Fibroblast of skin of right quadriceps (primary cell): ENCODE data around the gene SRP68.
"Not testable (repeated sequence)": the region's sequence is repeated elsewhere in the genome, so short reads cannot be mapped to it uniquely, and the experiment has no call there.

Experiments used
- DNase-seq: peaks from one replicate; pipeline ENCODE4 v3.0.0-alpha.2; 2013

SRP68 gene

GRCh38 chr17:76089680-76090516 lies 17.6 kb upstream of the SRP68 start:
- no peak for DNase-seq

- DNase-seq, result no peak
Observed at GRCh38 chr17:76088868-76089576, 16.7 kb upstream of the SRP68 start.

- no peak for DNase-seq
Observed at GRCh38 chr17:76088041-76088867, 15.9 kb upstream of the SRP68 start.

GRCh38 chr17:76087531-76087930 lies 15.2 kb upstream of the SRP68 start:
- no peak for DNase-seq

GRCh38 chr17:76086384-76086783 lies 14.1 kb upstream of the SRP68 start:
- DNase-seq, result no peak

GRCh38 chr17:76085731-76086366 lies 13.5 kb upstream of the SRP68 start:
- no peak for DNase-seq

- DNase-seq, result no peak
Observed at GRCh38 chr17:76085066-76085730, 12.9 kb upstream of the SRP68 start.

GRCh38 chr17:76083536-76084182 lies 11.3 kb upstream of the SRP68 start:
- DNase-seq, result no peak

- DNase-seq, result no peak
Observed at GRCh38 chr17:76082326-76083251, 10.3 kb upstream of the SRP68 start.

GRCh38 chr17:76081295-76082210 lies 9.2 kb upstream of the SRP68 start:
- no peak for DNase-seq

- DNase-seq, result no peak
Observed at GRCh38 chr17:76080768-76081287, 8.5 kb upstream of the SRP68 start.

- no peak for DNase-seq
Observed at GRCh38 chr17:76079956-76080767, 7.8 kb upstream of the SRP68 start.

- no peak for DNase-seq
Observed at GRCh38 chr17:76079535-76079955, 7.2 kb upstream of the SRP68 start.

GRCh38 chr17:76078860-76079534 lies 6.7 kb upstream of the SRP68 start, which contains the start of gene ZACN:
Gene ZACN, plus strand, starts transcription at chr17:76079182. Its CDS starts 83 bp downstream, at chr17:76079265.
- no peak for DNase-seq

GRCh38 chr17:76078370-76078769 lies 6.1 kb upstream of the SRP68 start:
- not testable (repeated sequence) for DNase-seq

GRCh38 chr17:76077584-76078110 lies 5.3 kb upstream of the SRP68 start:
- no peak for DNase-seq
